ENCODE data around the gene DCXR. TPM values are rescaled to one million over a fixed set of nuclear protein-coding genes. Genes with fewer than 3 reads are reported as not detected.
A peak's percentile ranks its signal among the peaks of the same experiment; 100 is the strongest.

DCXR gene
- total and polyA plus RNA-seq, 2 of the 13 experiments (the other 11 are each of a cell fraction or from before 2014, with no cell fraction given), result 287 to 311 TPM

DNA sequence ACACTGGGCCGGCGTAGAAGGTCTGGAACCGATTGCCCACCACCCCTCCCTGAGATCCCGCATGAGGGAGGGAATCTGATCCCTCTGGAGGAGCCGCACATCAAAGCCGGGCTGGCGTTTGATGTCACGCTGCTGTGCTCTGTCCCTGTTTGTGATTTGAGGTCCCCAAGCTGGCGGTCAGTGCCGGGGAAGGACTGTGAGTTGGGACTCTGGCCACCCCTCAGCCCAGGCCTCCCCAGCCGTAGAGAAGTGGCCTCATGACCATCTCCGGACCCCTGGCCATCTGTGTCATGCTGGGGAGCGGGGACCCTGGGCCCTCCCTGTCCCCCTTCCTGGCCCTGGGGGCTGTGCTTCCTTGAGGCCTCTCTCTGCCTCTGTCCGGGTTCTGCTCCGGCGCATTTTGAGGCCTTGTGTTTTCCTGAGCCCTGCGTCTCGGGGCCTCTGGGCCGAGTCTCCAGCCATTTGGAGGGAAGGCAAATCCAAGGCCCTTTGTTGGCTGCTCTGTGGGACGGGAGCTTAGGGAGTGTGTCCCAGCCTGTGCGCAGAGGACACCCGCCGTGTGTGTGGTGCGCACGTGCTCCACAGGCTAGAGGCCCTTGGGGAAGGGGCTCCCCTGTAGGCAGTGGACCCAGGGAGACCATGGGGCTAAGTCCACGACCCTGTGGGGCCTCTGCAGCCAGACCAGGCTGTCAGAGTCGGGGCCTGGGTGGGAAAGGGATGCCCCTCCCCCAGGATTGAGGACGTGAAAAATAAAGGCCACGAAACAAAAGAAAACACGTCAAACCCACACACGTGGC is 45.0 kb downstream of the DCXR start (continued):
- TF ChIP-seq, protein P1, sequence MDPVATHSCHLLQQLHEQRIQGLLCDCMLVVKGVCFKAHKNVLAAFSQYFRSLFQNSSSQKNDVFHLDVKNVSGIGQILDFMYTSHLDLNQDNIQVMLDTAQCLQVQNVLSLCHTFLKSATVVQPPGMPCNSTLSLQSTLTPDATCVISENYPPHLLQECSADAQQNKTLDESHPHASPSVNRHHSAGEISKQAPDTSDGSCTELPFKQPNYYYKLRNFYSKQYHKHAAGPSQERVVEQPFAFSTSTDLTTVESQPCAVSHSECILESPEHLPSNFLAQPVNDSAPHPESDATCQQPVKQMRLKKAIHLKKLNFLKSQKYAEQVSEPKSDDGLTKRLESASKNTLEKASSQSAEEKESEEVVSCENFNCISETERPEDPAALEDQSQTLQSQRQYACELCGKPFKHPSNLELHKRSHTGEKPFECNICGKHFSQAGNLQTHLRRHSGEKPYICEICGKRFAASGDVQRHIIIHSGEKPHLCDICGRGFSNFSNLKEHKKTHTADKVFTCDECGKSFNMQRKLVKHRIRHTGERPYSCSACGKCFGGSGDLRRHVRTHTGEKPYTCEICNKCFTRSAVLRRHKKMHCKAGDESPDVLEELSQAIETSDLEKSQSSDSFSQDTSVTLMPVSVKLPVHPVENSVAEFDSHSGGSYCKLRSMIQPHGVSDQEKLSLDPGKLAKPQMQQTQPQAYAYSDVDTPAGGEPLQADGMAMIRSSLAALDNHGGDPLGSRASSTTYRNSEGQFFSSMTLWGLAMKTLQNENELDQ (CRISPR knock-in tag; IDR thresholded peaks at IDR 0.05; ENCODE audit: borderline replicate concordance), result 0 out of 2 replicates have a peak, but pooled peaks have one; percentile 80
- TF ChIP-seq ONECUT2 (CRISPR knock-in tag; IDR thresholded peaks at IDR 0.05) (no peak), ZNF17 (CRISPR knock-in tag; IDR thresholded peaks at IDR 0.05) (peak; percentile 72), SMARCC2 (IDR thresholded peaks at IDR 0.05) (no peak), SRF (IDR thresholded peaks at IDR 0.05; ENCODE audit: low read depth, low read length) (no peak), ZFP1 (CRISPR knock-in tag; IDR thresholded peaks at IDR 0.05) (peak; percentile 44; the same call in 1 of the 2 replicates), RXRB (CRISPR knock-in tag; IDR thresholded peaks at IDR 0.05; ENCODE audit: borderline replicate concordance) (peak; percentile 92), IKZF1 (IDR thresholded peaks at IDR 0.05) (no peak), ARNTL (CRISPR knock-in tag; IDR thresholded peaks at IDR 0.05) (peak; percentile 99), HNRNPUL1 (IDR thresholded peaks at IDR 0.05; ENCODE audit: low read depth, low read length) (no peak), ZNF317 (CRISPR knock-in tag; IDR thresholded peaks at IDR 0.05) (peak; percentile 94), ZNF850 (CRISPR knock-in tag; conservative IDR thresholded peaks at IDR 0.05) (no peak), SP4 (CRISPR knock-in tag; IDR thresholded peaks at IDR 0.05) (peak; percentile 74), RBM22 (optimal IDR thresholded peaks at IDR 0.05; ENCODE audit: low read length) (peak; percentile 49), ZNF143 (CRISPR knock-in tag; IDR thresholded peaks at IDR 0.05) (peak; percentile 55; the same call in 1 of the 2 replicates)
- TF ChIP-seq, protein P2, sequence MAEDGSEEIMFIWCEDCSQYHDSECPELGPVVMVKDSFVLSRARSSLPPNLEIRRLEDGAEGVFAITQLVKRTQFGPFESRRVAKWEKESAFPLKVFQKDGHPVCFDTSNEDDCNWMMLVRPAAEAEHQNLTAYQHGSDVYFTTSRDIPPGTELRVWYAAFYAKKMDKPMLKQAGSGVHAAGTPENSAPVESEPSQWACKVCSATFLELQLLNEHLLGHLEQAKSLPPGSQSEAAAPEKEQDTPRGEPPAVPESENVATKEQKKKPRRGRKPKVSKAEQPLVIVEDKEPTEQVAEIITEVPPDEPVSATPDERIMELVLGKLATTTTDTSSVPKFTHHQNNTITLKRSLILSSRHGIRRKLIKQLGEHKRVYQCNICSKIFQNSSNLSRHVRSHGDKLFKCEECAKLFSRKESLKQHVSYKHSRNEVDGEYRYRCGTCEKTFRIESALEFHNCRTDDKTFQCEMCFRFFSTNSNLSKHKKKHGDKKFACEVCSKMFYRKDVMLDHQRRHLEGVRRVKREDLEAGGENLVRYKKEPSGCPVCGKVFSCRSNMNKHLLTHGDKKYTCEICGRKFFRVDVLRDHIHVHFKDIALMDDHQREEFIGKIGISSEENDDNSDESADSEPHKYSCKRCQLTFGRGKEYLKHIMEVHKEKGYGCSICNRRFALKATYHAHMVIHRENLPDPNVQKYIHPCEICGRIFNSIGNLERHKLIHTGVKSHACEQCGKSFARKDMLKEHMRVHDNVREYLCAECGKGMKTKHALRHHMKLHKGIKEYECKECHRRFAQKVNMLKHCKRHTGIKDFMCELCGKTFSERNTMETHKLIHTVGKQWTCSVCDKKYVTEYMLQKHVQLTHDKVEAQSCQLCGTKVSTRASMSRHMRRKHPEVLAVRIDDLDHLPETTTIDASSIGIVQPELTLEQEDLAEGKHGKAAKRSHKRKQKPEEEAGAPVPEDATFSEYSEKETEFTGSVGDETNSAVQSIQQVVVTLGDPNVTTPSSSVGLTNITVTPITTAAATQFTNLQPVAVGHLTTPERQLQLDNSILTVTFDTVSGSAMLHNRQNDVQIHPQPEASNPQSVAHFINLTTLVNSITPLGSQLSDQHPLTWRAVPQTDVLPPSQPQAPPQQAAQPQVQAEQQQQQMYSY (CRISPR knock-in tag; IDR thresholded peaks at IDR 0.05), result no peak; the same call in none of the 2 replicates
- TF ChIP-seq, protein P3, sequence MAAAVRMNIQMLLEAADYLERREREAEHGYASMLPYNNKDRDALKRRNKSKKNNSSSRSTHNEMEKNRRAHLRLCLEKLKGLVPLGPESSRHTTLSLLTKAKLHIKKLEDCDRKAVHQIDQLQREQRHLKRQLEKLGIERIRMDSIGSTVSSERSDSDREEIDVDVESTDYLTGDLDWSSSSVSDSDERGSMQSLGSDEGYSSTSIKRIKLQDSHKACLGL (CRISPR knock-in tag; IDR thresholded peaks at IDR 0.05), result peak; percentile 92; the same call in 1 of the 2 replicates
- TF ChIP-seq, protein P4, sequence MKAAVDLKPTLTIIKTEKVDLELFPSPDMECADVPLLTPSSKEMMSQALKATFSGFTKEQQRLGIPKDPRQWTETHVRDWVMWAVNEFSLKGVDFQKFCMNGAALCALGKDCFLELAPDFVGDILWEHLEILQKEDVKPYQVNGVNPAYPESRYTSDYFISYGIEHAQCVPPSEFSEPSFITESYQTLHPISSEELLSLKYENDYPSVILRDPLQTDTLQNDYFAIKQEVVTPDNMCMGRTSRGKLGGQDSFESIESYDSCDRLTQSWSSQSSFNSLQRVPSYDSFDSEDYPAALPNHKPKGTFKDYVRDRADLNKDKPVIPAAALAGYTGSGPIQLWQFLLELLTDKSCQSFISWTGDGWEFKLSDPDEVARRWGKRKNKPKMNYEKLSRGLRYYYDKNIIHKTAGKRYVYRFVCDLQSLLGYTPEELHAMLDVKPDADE (CRISPR knock-in tag; IDR thresholded peaks at IDR 0.05), result 0 out of 2 replicates have a peak, but pooled peaks have one; percentile 69
- TF ChIP-seq, protein P5, sequence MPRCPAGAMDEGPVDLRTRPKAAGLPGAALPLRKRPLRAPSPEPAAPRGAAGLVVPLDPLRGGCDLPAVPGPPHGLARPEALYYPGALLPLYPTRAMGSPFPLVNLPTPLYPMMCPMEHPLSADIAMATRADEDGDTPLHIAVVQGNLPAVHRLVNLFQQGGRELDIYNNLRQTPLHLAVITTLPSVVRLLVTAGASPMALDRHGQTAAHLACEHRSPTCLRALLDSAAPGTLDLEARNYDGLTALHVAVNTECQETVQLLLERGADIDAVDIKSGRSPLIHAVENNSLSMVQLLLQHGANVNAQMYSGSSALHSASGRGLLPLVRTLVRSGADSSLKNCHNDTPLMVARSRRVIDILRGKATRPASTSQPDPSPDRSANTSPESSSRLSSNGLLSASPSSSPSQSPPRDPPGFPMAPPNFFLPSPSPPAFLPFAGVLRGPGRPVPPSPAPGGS (CRISPR knock-in tag; IDR thresholded peaks at IDR 0.05), result peak; percentile 99
- TF ChIP-seq, protein P6, sequence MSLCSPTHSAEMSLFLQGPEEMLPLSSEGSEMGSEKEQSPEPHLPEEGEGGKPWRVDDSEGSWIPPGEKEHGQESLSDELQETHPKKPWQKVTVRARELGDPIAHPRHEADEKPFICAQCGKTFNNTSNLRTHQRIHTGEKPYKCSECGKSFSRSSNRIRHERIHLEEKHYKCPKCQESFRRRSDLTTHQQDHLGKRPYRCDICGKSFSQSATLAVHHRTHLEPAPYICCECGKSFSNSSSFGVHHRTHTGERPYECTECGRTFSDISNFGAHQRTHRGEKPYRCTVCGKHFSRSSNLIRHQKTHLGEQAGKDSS (CRISPR knock-in tag; IDR thresholded peaks at IDR 0.05; ENCODE audit: borderline replicate concordance, low read depth), result peak; percentile 97
